HepG2 (cell line): ENCODE results near the gene UNG. TPM values are rescaled to one million over a fixed set of nuclear protein-coding genes. Genes with fewer than 3 reads are reported as not detected.

Experiments
- AGO2 ChIP-seq: fragments of 200-400 bp; formaldehyde crosslinking; optimal IDR thresholded peaks from 2 replicates; pipeline ENCODE3; 2017; ENCODE audit warnings: mild to moderate bottlenecking, low read depth, low read length, moderate library complexity
- AKAP8 ChIP-seq: sonication (generic); formaldehyde crosslinking; IDR thresholded peaks from 2 replicates; pipeline ENCODE4 v1.5.1; 2020; ENCODE audit warnings: mild to moderate bottlenecking, missing genetic modification reagents
- ARID5B ChIP-seq: IDR thresholded peaks from 2 replicates; pipeline ENCODE4 v1.4.0; 2020; ENCODE audit warnings: mild to moderate bottlenecking, missing genetic modification reagents
- GFI1 ChIP-seq: sonication (generic); formaldehyde crosslinking; IDR thresholded peaks from 2 replicates; pipeline ENCODE4 v1.5.0; 2020; ENCODE audit warnings: missing genetic modification reagents, mild to moderate bottlenecking, borderline replicate concordance
- HIVEP1 ChIP-seq: sonication (generic); formaldehyde crosslinking; IDR thresholded peaks from 2 replicates; pipeline ENCODE4 v1.4.0; 2020; ENCODE audit warnings: mild to moderate bottlenecking, missing genetic modification reagents
- NFATC3 ChIP-seq: sonication (generic); formaldehyde crosslinking; IDR thresholded peaks from 2 replicates; pipeline ENCODE4 v1.5.1; 2020; ENCODE audit warnings: mild to moderate bottlenecking, missing genetic modification reagents
- NFE2 ChIP-seq: sonication (generic); formaldehyde crosslinking; IDR thresholded peaks from 2 replicates; pipeline ENCODE4 v1.4.0; 2020; ENCODE audit warnings: missing genetic modification reagents
- NR0B2 ChIP-seq: sonication (generic); formaldehyde crosslinking; IDR thresholded peaks from 2 replicates; pipeline ENCODE4 v1.4.0; 2020; ENCODE audit warnings: mild to moderate bottlenecking, missing genetic modification reagents
- NR2F1 ChIP-seq, 2 experiments: fragments of 450-650 bp in 1 of 2; formaldehyde crosslinking in 1 of 2; IDR thresholded peaks; 2 replicates each; pipeline versions ENCODE4 v1.5.0 to v1.6.1; 2016 to 2020; ENCODE audit warnings: mild to moderate bottlenecking in 1 of 2, missing compliant biosample characterization in 1 of 2, missing genetic modification reagents in 1 of 2, moderate library complexity in 1 of 2
- PAWR ChIP-seq: sonication (generic); formaldehyde crosslinking; IDR thresholded peaks from 2 replicates; pipeline ENCODE4 v1.4.0; 2020; ENCODE audit warnings: missing genetic modification reagents, mild to moderate bottlenecking, borderline replicate concordance
- ZNF350 ChIP-seq: sonication (generic); formaldehyde crosslinking; IDR thresholded peaks from 2 replicates; pipeline ENCODE4 v1.4.0; 2020; ENCODE audit warnings: mild to moderate bottlenecking, low read depth, missing genetic modification reagents, borderline replicate concordance
- ZNF891 ChIP-seq: sonication (generic); formaldehyde crosslinking; IDR thresholded peaks from 2 replicates; pipeline ENCODE4 v1.5.0; 2020; ENCODE audit warnings: mild to moderate bottlenecking, missing genetic modification reagents
- polyA plus RNA-seq, 8 experiments: library from polyadenylated mRNA; depleted of rRNA in 3 of 8; stranded (reverse) in 7 of 8; unstranded in 1 of 8; fragments of >200 nt; fragmentation: Illumina TruSeq in 4 of 8; extraction: Trizol in 4 of 8; gene quantifications; 2 replicates each; pipeline versions ENCODE4 v1.2.1 to v1.2.3, GENCODE V29; 2011 to 2016; ENCODE audit warnings: low read depth in 4 of 8, missing spikeins in 1 of 8, mixed read lengths in 1 of 8; ENCODE audit not compliant: insufficient read depth in 1 of 8
- total RNA-seq, 5 experiments: library from RNA; depleted of rRNA; stranded (reverse); fragments of >200 nt; fragmentation: Illumina TruSeq; extraction: Trizol; gene quantifications; 2 replicates each; pipeline ENCODE4 v1.2.3, GENCODE V29; 2016; ENCODE audit warnings: low read depth in 1 of 5
- TF ChIP-seq, protein P1 (sequence below): sonication (generic); formaldehyde crosslinking; IDR thresholded peaks from 2 replicates; pipeline ENCODE4 v1.8.0; 2022; ENCODE audit warnings: mild to moderate bottlenecking, missing genetic modification reagents, moderate library complexity
- TF ChIP-seq, protein P2 (sequence below): sonication (generic); formaldehyde crosslinking; IDR thresholded peaks from 2 replicates; pipeline ENCODE4 v1.4.0; 2020; ENCODE audit warnings: missing genetic modification reagents; ENCODE audit errors: not compliant biosample characterization
- TF ChIP-seq, protein P3 (sequence below): sonication (generic); formaldehyde crosslinking; IDR thresholded peaks from 2 replicates; pipeline ENCODE4 v1.4.0; 2020; ENCODE audit warnings: missing genetic modification reagents, mild to moderate bottlenecking, borderline replicate concordance
- TF ChIP-seq, protein P4 (sequence below): sonication (generic); formaldehyde crosslinking; IDR thresholded peaks from 2 replicates; pipeline ENCODE4 v1.4.0; 2020; ENCODE audit warnings: missing genetic modification reagents, borderline replicate concordance
- TF ChIP-seq, protein P5 (sequence below): IDR thresholded peaks from 2 replicates; pipeline ENCODE4 v1.6.1; 2016; ENCODE audit warnings: mild to moderate bottlenecking, missing biosample characterization, missing genetic modification reagents

The UNG gene
- total and polyA plus RNA-seq, 2 of the 13 experiments (the other 11 are each of a cell fraction or from before 2014, with no cell fraction given) = 23.3 to 114 TPM

DNA sequence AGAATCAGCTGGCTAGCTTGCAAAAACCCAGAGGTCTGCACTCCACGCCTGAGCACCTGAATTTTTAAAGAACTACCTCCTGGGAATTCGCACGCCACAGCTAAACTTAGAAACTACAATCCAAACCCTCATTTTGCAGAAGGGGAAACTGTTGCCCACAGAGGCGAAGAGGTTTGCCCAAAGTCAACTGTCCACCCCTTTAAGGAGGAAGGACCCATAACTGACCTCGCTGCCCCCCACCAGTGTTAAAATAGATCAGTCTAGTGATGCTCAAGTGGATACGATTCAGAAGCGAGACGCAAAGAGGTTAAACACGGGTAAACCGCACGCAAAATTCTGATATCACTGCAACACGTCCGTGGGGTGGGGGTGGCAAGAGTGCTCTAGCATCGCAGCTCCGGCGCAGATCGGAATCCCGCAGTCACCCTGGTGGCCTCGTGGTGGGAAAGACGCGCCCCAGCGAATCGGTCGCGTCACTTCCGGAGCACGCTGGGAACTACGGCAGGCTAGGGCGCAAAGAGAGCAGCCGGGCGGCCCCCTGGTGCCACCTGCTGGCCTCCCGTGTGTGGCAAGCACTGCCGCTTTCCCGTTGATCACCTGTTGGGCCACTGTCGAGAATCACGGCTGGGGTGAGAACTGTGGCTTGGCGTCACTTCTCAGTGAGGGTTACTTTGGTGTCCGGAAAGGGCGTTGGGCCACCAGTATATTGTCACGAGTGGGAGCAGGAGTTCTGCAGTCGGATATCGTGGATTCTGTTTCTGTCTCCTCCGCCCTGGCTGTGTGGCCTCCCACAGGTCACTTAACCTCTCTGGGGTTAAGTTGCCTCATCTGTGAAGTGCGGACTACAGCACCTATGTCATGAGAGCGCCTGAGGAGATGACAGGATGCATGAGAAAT is 4.1 kb upstream of the UNG start, which contains the start of gene ALKBH2 (continued):
- TF ChIP-seq, protein P1, sequence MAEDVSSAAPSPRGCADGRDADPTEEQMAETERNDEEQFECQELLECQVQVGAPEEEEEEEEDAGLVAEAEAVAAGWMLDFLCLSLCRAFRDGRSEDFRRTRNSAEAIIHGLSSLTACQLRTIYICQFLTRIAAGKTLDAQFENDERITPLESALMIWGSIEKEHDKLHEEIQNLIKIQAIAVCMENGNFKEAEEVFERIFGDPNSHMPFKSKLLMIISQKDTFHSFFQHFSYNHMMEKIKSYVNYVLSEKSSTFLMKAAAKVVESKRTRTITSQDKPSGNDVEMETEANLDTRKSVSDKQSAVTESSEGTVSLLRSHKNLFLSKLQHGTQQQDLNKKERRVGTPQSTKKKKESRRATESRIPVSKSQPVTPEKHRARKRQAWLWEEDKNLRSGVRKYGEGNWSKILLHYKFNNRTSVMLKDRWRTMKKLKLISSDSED (CRISPR knock-in tag) = no peak
- TF ChIP-seq AKAP8 (CRISPR knock-in tag) = peak; percentile 72; the same call in 1 of the 2 replicates
- TF ChIP-seq ARID5B = peak; percentile 84
- peak; percentile 99 for TF ChIP-seq NR0B2 (CRISPR knock-in tag)
- TF ChIP-seq, protein P2, sequence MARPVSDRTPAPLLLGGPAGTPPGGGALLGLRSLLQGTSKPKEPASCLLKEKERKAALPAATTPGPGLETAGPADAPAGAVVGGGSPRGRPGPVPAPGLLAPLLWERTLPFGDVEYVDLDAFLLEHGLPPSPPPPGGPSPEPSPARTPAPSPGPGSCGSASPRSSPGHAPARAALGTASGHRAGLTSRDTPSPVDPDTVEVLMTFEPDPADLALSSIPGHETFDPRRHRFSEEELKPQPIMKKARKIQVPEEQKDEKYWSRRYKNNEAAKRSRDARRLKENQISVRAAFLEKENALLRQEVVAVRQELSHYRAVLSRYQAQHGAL (CRISPR knock-in tag) = no peak
- no peak for TF ChIP-seq NFE2 (CRISPR knock-in tag)
- peak; percentile 57; the same call in 1 of the 2 replicates for TF ChIP-seq GFI1 (CRISPR knock-in tag)
- TF ChIP-seq NR2F1 (CRISPR knock-in tag; IDR thresholded peaks at IDR 0.05) = peak in 1 of 2 experiments; percentile 55; a peak in 1 of 4 replicates
- peak; percentile 95 for TF ChIP-seq ZNF350 (CRISPR knock-in tag)
- no peak for TF ChIP-seq PAWR
- TF ChIP-seq, protein P3, sequence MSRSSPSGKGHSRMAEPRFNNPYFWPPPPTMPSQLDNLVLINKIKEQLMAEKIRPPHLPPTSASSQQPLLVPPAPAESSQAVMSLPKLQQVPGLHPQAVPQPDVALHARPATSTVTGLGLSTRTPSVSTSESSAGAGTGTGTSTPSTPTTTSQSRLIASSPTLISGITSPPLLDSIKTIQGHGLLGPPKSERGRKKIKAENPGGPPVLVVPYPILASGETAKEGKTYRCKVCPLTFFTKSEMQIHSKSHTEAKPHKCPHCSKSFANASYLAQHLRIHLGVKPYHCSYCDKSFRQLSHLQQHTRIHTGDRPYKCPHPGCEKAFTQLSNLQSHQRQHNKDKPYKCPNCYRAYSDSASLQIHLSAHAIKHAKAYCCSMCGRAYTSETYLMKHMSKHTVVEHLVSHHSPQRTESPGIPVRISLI (CRISPR knock-in tag) = peak; percentile 68; the same call in 1 of the 2 replicates
- peak; percentile 98 for TF ChIP-seq HIVEP1 (CRISPR knock-in tag)
- TF ChIP-seq, protein P4, sequence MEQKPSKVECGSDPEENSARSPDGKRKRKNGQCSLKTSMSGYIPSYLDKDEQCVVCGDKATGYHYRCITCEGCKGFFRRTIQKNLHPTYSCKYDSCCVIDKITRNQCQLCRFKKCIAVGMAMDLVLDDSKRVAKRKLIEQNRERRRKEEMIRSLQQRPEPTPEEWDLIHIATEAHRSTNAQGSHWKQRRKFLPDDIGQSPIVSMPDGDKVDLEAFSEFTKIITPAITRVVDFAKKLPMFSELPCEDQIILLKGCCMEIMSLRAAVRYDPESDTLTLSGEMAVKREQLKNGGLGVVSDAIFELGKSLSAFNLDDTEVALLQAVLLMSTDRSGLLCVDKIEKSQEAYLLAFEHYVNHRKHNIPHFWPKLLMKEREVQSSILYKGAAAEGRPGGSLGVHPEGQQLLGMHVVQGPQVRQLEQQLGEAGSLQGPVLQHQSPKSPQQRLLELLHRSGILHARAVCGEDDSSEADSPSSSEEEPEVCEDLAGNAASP (CRISPR knock-in tag) = peak; percentile 83
- peak; percentile 96; the same call in 1 of the 2 replicates for TF ChIP-seq NFATC3 (CRISPR knock-in tag)
- TF ChIP-seq ZNF891 = peak; percentile 75
- TF ChIP-seq, protein P5, sequence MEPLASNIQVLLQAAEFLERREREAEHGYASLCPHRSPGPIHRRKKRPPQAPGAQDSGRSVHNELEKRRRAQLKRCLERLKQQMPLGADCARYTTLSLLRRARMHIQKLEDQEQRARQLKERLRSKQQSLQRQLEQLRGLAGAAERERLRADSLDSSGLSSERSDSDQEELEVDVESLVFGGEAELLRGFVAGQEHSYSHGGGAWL (CRISPR knock-in tag) = peak; percentile 96
- no peak for TF ChIP-seq AGO2
